Right cardiac atrium (tissue), 5 donors: ENCODE data around the gene TYW1. TPM values are rescaled to one million over a fixed set of nuclear protein-coding genes. Genes with fewer than 3 reads are reported as not detected.
"Not testable (repeated sequence)": the region's sequence is repeated elsewhere in the genome, so short reads cannot be mapped to it uniquely, and the experiment has no call there.

ENCODE experiments used
- ATAC-seq, 2 donors: fragments of 200-7000 bp; cut with Tn5 transposase; one replicate each; pipeline versions ENCODE4 v1.8.0 to v1.9.1; 2020; ENCODE audit warnings: moderate library complexity in 2 of 2, mild to moderate bottlenecking in 1 of 2
- DNase-seq, 3 donors: peaks; one replicate each; pipeline ENCODE4 v3.0.0-alpha.2; 2020
- H3K27ac ChIP-seq: one replicate; pipeline ENCODE4 v1.5.1; 2013; ENCODE audit warnings: mild to moderate bottlenecking, low read length, control low read depth, moderate library complexity
- H3K27me3 ChIP-seq: one replicate; pipeline ENCODE4 v1.6.1; 2013; ENCODE audit not compliant: control insufficient read depth, insufficient read depth
- H3K4me1 ChIP-seq: one replicate; pipeline ENCODE4 v1.6.1; 2013; ENCODE audit warnings: low read length; ENCODE audit not compliant: control insufficient read depth, insufficient read depth
- H3K4me3 ChIP-seq: one replicate; pipeline ENCODE4 v1.5.1; 2013; ENCODE audit warnings: low read length, control low read depth
- H3K9me3 ChIP-seq: one replicate; pipeline ENCODE4 v1.6.1; 2013; ENCODE audit warnings: low read length; ENCODE audit not compliant: control insufficient read depth
- WGBS: extraction: QIAGEN DNeasy Blood & Tissue Kit; methylation state at CpG from one replicate; pipeline ENCODE4 v1.1.7; 2013; 5-methylcytosine and 5-hydroxymethylcytosine counted together
- intact Hi-C, 4 donors: fragments of 100-400 bp; cut with DNase I; formaldehyde crosslinking; loops; one replicate each; pipeline versions ENCODE4 v1.11.0 to v1.14.0; 2022 to 2023
- polyA plus RNA-seq: library from polyadenylated mRNA; stranded (reverse); fragments of 200-250 nt; gene quantifications from one replicate; pipeline ENCODE4 v1.2.3, GENCODE V29; 2013
- total RNA-seq, 4 donors: library from RNA; stranded (reverse); fragmentation: NEBNext Ultra II Directional; extraction: Animal tissue kit (Norgen Biotek cat#: 25700); gene quantifications; one replicate each; pipeline ENCODE4 v1.2.1, GENCODE V29; 2021
- donor health status: healthy with polysubstance abuse.
- donor health status: DM: no; HTN: yes; CAD: no.
- donor health status: DM: no; HTN: no; CAD: no.
- donor health status: DM: no; HTN: yes; CAD: no; lungs with severe emphysema.
- donor health status: DM: yes; HTN: yes; CAD: no.

TYW1 gene
- total and polyA plus RNA-seq, 5 donors: 7.0 to 12.1 (median 11.7) TPM

GRCh38 chr7:66995050-66995776 is 1.4 kb upstream of the TYW1 start, which contains the start of gene SBDS:
Gene SBDS, minus strand, starts transcription at chr7:66995586. Its CDS starts 169 bp downstream, at chr7:66995417.
- H3K4me1 ChIP-seq, intact Hi-C loops, H3K27me3 ChIP-seq, H3K9me3 ChIP-seq: not testable (repeated sequence)
- peak within 1 kb of the TSS; percentile 79 for H3K4me3 ChIP-seq
- DNase-seq (peak; percentile 94 to 96 (median 96)), ATAC-seq (peak; percentile 90 to 92)
- WGBS: under 1% methylated on average over 59 of the region's 59 CpGs
- peak within 1 kb of the TSS; percentile 88 for H3K27ac ChIP-seq

GRCh38 chr7:67000601-67001258 is 4.1 kb downstream of the TYW1 start:
- WGBS: 43% methylated on average over 4 of the region's 5 CpGs
- H3K27ac ChIP-seq, H3K4me3 ChIP-seq: not testable (repeated sequence)

GRCh38 chr7:67004145-67004544 is 7.5 kb downstream of the TYW1 start:
- ATAC-seq, H3K4me3 ChIP-seq, DNase-seq, H3K4me1 ChIP-seq, H3K27me3 ChIP-seq, H3K9me3 ChIP-seq, H3K27ac ChIP-seq: not testable (repeated sequence)
- 86% methylated on average over 2 of the region's 2 CpGs for WGBS
- intact Hi-C loops: loop anchor here in 1 of 4 donors (5.0 kb wide), 1 partner anchor 447 kb away; no protein-coding TSS in a partner anchor

More at GRCh38 chr7:67000601-67001258, 4.1 kb downstream of the TYW1 start:
- ATAC-seq, H3K27me3 ChIP-seq, H3K4me1 ChIP-seq, H3K9me3 ChIP-seq, DNase-seq: not testable (repeated sequence)
- intact Hi-C loops: loop anchor here in 1 of 4 donors (5.0 kb wide), 1 partner anchor 443 kb away; no protein-coding TSS in a partner anchor

- Histone ChIP-seq H3K27ac (no peak overlapping the region), H3K27me3 (no peaks in the 10 kb centered on the region), H3K9me3 (no peaks in the 10 kb centered on the region), H3K4me1 (no peaks in the 10 kb centered on the region), H3K4me3 (no peak overlapping the region)
- ATAC-seq (no peak), DNase-seq (no peak)
- intact Hi-C loops: no loop called here
- whole genome bisulfite sequencing: 89% methylated on average over 2 of the region's 2 CpGs
Measured at GRCh38 chr7:67006965-67007364, 10.3 kb downstream of the TYW1 start.

- Histone ChIP-seq H3K9me3 (no peaks in the 10 kb centered on the region), H3K27ac (no peak overlapping the region), H3K4me3 (no peak overlapping the region), H3K27me3 (no peaks in the 10 kb centered on the region), H3K4me1 (no peaks in the 10 kb centered on the region)
- 84% methylated on average over 4 of the region's 4 CpGs for WGBS
- intact Hi-C loops: no loop called here
- DNase-seq: no peak
- no peak for ATAC-seq
Measured at GRCh38 chr7:67008260-67008659, 11.6 kb downstream of the TYW1 start.

- H3K27ac ChIP-seq, H3K4me1 ChIP-seq, H3K4me3 ChIP-seq, DNase-seq, H3K27me3 ChIP-seq, intact Hi-C loops, ATAC-seq, H3K9me3 ChIP-seq: not testable (repeated sequence)
- WGBS: 87% methylated on average over 3 of the region's 3 CpGs
Measured at GRCh38 chr7:67009677-67010076, 13.0 kb downstream of the TYW1 start.

- intact Hi-C loops, H3K4me1 ChIP-seq, H3K9me3 ChIP-seq, ATAC-seq, H3K27me3 ChIP-seq, H3K27ac ChIP-seq, H3K4me3 ChIP-seq, DNase-seq: not testable (repeated sequence)
- 92% methylated on average over 9 of the region's 9 CpGs for WGBS
Measured at GRCh38 chr7:67014076-67014622, 17.5 kb downstream of the TYW1 start.

GRCh38 chr7:67017971-67018370 is 21.3 kb downstream of the TYW1 start:
- H3K27ac ChIP-seq, DNase-seq, ATAC-seq, H3K27me3 ChIP-seq, H3K4me3 ChIP-seq, H3K4me1 ChIP-seq, intact Hi-C loops, H3K9me3 ChIP-seq: not testable (repeated sequence)
- 88% methylated on average over 8 of the region's 8 CpGs for WGBS

GRCh38 chr7:67018940-67019339 is 22.3 kb downstream of the TYW1 start:
- H3K27ac ChIP-seq: no peak overlapping the region
- no peaks in the 10 kb centered on the region for H3K27me3 ChIP-seq
- ATAC-seq (no peak), DNase-seq (no peak)
- intact Hi-C loops: no loop called here
- WGBS: 81% methylated on average over 7 of the region's 7 CpGs
- no peak overlapping the region for H3K4me3 ChIP-seq
- H3K9me3 ChIP-seq: no peaks in the 10 kb centered on the region
- H3K4me1 ChIP-seq: no peaks in the 10 kb centered on the region

GRCh38 chr7:67019562-67020390 is 23.1 kb downstream of the TYW1 start:
- H3K9me3 ChIP-seq: no peaks in the 10 kb centered on the region
- 84% methylated on average over 8 of the region's 8 CpGs for WGBS
- ATAC-seq: no peak
- no peak overlapping the region for H3K4me3 ChIP-seq
- H3K4me1 ChIP-seq: no peaks in the 10 kb centered on the region
- intact Hi-C loops: no loop called here
- no peak for DNase-seq
- no peak overlapping the region for H3K27ac ChIP-seq
- H3K27me3 ChIP-seq: no peaks in the 10 kb centered on the region
